ENCODE results near the gene CRELD2.

CRELD2 gene

GRCh38 chr22:49961601-49962011 lies 43.2 kb downstream of the CRELD2 start (continued):
- TF ChIP-seq ZSCAN18 (tag by site-specific recombination; IDR thresholded peaks at IDR 0.05): 0 out of 2 replicates have a peak, but pooled peaks have one; percentile 18
- no peak for TF ChIP-seq ZBTB11 (tag by site-specific recombination; conservative IDR thresholded peaks at IDR 0.05; ENCODE audit: low read depth)
- 0 out of 2 replicates have a peak, but pooled peaks have one; percentile 8 for TF ChIP-seq ZSCAN16 (tag by site-specific recombination; IDR thresholded peaks at IDR 0.05)
- TF ChIP-seq KLF1 (tag by site-specific recombination; IDR thresholded peaks at IDR 0.05): peak; percentile 56; the same call in 1 of the 2 replicates
- TF ChIP-seq ZBTB10 (tag by site-specific recombination; IDR thresholded peaks at IDR 0.05): peak; percentile 83
- TF ChIP-seq ZNF747 (tag by site-specific recombination; IDR thresholded peaks at IDR 0.05): no peak
- TF ChIP-seq ZBTB17 (tag by site-specific recombination; IDR thresholded peaks at IDR 0.05): 0 out of 2 replicates have a peak, but pooled peaks have one; percentile 13
- no peak for TF ChIP-seq MYNN (tag by site-specific recombination; IDR thresholded peaks at IDR 0.05; ENCODE audit: borderline replicate concordance)
- 0 out of 2 replicates have a peak, but pooled peaks have one; percentile 50 for TF ChIP-seq YY2 (tag by site-specific recombination; IDR thresholded peaks at IDR 0.05)
- TF ChIP-seq ZFP37 (tag by site-specific recombination; IDR thresholded peaks at IDR 0.05): 0 out of 2 replicates have a peak, but pooled peaks have one; percentile 39
- peak; percentile 95 for TF ChIP-seq ZXDB (tag by site-specific recombination; IDR thresholded peaks at IDR 0.05)
- peak; percentile 94 for TF ChIP-seq ZBTB8A (tag by site-specific recombination; IDR thresholded peaks at IDR 0.05)
- TF ChIP-seq KLF16 (tag by site-specific recombination; IDR thresholded peaks at IDR 0.05): 0 out of 2 replicates have a peak, but pooled peaks have one; percentile 37
- TF ChIP-seq ZNF629 (tag by site-specific recombination; IDR thresholded peaks at IDR 0.05): peak; percentile 47
- TF ChIP-seq PRDM6 (tag by site-specific recombination; IDR thresholded peaks at IDR 0.05): no peak
- no peak; the same call in none of the 2 replicates for TF ChIP-seq GLIS2 (tag by site-specific recombination; IDR thresholded peaks at IDR 0.05)
- TF ChIP-seq ZNF837 (tag by site-specific recombination; IDR thresholded peaks at IDR 0.05): 0 out of 2 replicates have a peak, but pooled peaks have one; percentile 11
- peak; percentile 67; the same call in 1 of the 2 replicates for TF ChIP-seq KLF17 (tag by site-specific recombination; IDR thresholded peaks at IDR 0.05)
- TF ChIP-seq ZNF266 (tag by site-specific recombination; IDR thresholded peaks at IDR 0.05; ENCODE audit: low read depth): no peak
- peak; percentile 46; the same call in 1 of the 2 replicates for TF ChIP-seq INSM2 (tag by site-specific recombination; IDR thresholded peaks at IDR 0.05)
- TF ChIP-seq BCL11B (tag by site-specific recombination; IDR thresholded peaks at IDR 0.05; ENCODE audit: low read depth): peak; percentile 66; the same call in 1 of the 2 replicates
- peak; percentile 94 for TF ChIP-seq ZIC2 (tag by site-specific recombination; IDR thresholded peaks at IDR 0.05)
- 0 out of 2 replicates have a peak, but pooled peaks have one; percentile 25 for TF ChIP-seq ZNF24 (tag by site-specific recombination; IDR thresholded peaks at IDR 0.05)
- TF ChIP-seq ZNF112 (tag by site-specific recombination; IDR thresholded peaks at IDR 0.05): no peak

Data from HEK293 (cell line).